Measurements from ENCODE around the gene ATOH7. TPM values are rescaled to one million over a fixed set of nuclear protein-coding genes. Genes with fewer than 3 reads are reported as not detected.

Gene ATOH7
- total RNA-seq, 2 experiments from 2014 or later, result not detected

GRCh38 chr10:68239596-68240150 is 7.8 kb upstream of the ATOH7 start:
- H3K36me3 ChIP-seq (ENCODE audit: insufficient read depth, low read length), result no peaks in the 10 kb centered on the region
- Mint-ChIP-seq H3K9me3 (no peaks in the 10 kb centered on the region), H3K27me3 (no peaks in the 10 kb centered on the region), H3K4me3 (no peak overlapping the region), H3K4me1 (ENCODE audit: low read depth) (no peaks in the 10 kb centered on the region), H3K27ac (no peak overlapping the region), H3K36me3 (ENCODE audit: low read depth) (no peaks in the 10 kb centered on the region)
- no peak for DNase-seq
- no peaks in the 10 kb centered on the region for H3K4me1 ChIP-seq (ENCODE audit: insufficient read depth, low read length)
- ATAC-seq (ENCODE audit: poor library complexity), result no peak
- CTCF ChIA-PET, result no interaction called here
- no peak overlapping the region for H3K4me3 ChIP-seq (ENCODE audit: low read length)
- H3K27ac ChIP-seq (ENCODE audit: low read depth in 1 of 2, low read length in 2 of 2), result no peak overlapping the region
- TF ChIP-seq CTCF (IDR thresholded peaks at IDR 0.05), result no peak
- no peaks in the 10 kb centered on the region for H3K27me3 ChIP-seq (ENCODE audit: control insufficient read depth in 1 of 2, insufficient read depth in 2 of 2, low read length in 2 of 2)
- intact Hi-C loops (cut with DNase I, micrococcal nuclease), result no loop called here
- POLR2A ChIA-PET, result no interaction called here
- H3K9me3 ChIP-seq (ENCODE audit: control insufficient read depth in 1 of 2, insufficient read depth in 1 of 2, low read length in 2 of 2), result no peaks in the 10 kb centered on the region

GRCh38 chr10:68239069-68239468 is 7.2 kb upstream of the ATOH7 start:
- DNase-seq (no peak), ATAC-seq (ENCODE audit: poor library complexity) (no peak)
- Histone ChIP-seq H3K27ac (ENCODE audit: low read depth in 1 of 2, low read length in 2 of 2) (no peak overlapping the region), H3K36me3 (ENCODE audit: insufficient read depth, low read length) (no peaks in the 10 kb centered on the region), H3K27me3 (ENCODE audit: control insufficient read depth in 1 of 2, insufficient read depth in 2 of 2, low read length in 2 of 2) (no peaks in the 10 kb centered on the region), H3K4me1 (ENCODE audit: insufficient read depth, low read length) (no peaks in the 10 kb centered on the region), H3K4me3 (ENCODE audit: low read length) (no peak overlapping the region), H3K9me3 (ENCODE audit: control insufficient read depth in 1 of 2, insufficient read depth in 1 of 2, low read length in 2 of 2) (no peaks in the 10 kb centered on the region)
- TF ChIP-seq CTCF (IDR thresholded peaks at IDR 0.05), result no peak
- Mint-ChIP-seq H3K9me3 (no peaks in the 10 kb centered on the region), H3K27me3 (peaks cover under 1% of the 10 kb centered on the region), H3K4me3 (no peak overlapping the region), H3K4me1 (ENCODE audit: low read depth) (no peaks in the 10 kb centered on the region), H3K36me3 (ENCODE audit: low read depth) (no peaks in the 10 kb centered on the region), H3K27ac (no peak overlapping the region)
- CTCF ChIA-PET, result no interaction called here
- intact Hi-C loops (cut with DNase I, micrococcal nuclease), result no loop called here
- POLR2A ChIA-PET, result no interaction called here

- H3K4me3 ChIP-seq (ENCODE audit: low read length), result no peak overlapping the region
- no peaks in the 10 kb centered on the region for H3K4me1 ChIP-seq (ENCODE audit: insufficient read depth, low read length)
- H3K9me3 ChIP-seq (ENCODE audit: control insufficient read depth in 1 of 2, insufficient read depth in 1 of 2, low read length in 2 of 2), result no peaks in the 10 kb centered on the region
- H3K27me3 Mint-ChIP-seq, result peaks cover 8% of the 10 kb centered on the region
- H3K36me3 ChIP-seq (ENCODE audit: insufficient read depth, low read length), result no peaks in the 10 kb centered on the region
- no peaks in the 10 kb centered on the region for H3K4me1 Mint-ChIP-seq (ENCODE audit: low read depth)
- CTCF ChIA-PET, result no interaction called here
- no peak overlapping the region for H3K27ac ChIP-seq (ENCODE audit: low read depth in 1 of 2, low read length in 2 of 2)
- H3K4me3 Mint-ChIP-seq, result no peak overlapping the region
- peaks cover 0 to 3% of the 10 kb centered on the region in 2 experiments for H3K27me3 ChIP-seq (ENCODE audit: control insufficient read depth in 1 of 2, insufficient read depth in 2 of 2, low read length in 2 of 2)
- intact Hi-C loops (cut with DNase I, micrococcal nuclease), result no loop called here
- DNase-seq (no peak), ATAC-seq (ENCODE audit: poor library complexity) (no peak)
- H3K27ac Mint-ChIP-seq, result no peak overlapping the region
- POLR2A ChIA-PET, result no interaction called here
- TF ChIP-seq CTCF (IDR thresholded peaks at IDR 0.05), result no peak
- no peaks in the 10 kb centered on the region for H3K36me3 Mint-ChIP-seq (ENCODE audit: low read depth)
- no peaks in the 10 kb centered on the region for H3K9me3 Mint-ChIP-seq
These were observed 6.5 kb upstream of the ATOH7 start for GRCh38 chr10:68238371-68238770.
